Upper lobe of right lung (tissue), 1 donor: ENCODE measurements around the gene TNFAIP1. TPM values are rescaled to one million over a fixed set of nuclear protein-coding genes. Genes with fewer than 3 reads are reported as not detected.

ENCODE experiments used
- ATAC-seq: fragments of 200-7000 bp; cut with Tn5 transposase; one replicate; pipeline ENCODE4 v1.9.1; 2020; ENCODE audit warnings: mild to moderate bottlenecking, moderate library complexity
- DNase-seq: peaks from one replicate; pipeline ENCODE4 v3.0.0-alpha.2; 2020
- H3K27ac ChIP-seq: fragments of 200-600 bp; one replicate; pipeline ENCODE4 v1.8.0; 2022
- H3K27me3 ChIP-seq: fragments of 200-600 bp; one replicate; pipeline ENCODE4 v1.8.0; 2022; ENCODE audit warnings: mild to moderate bottlenecking
- H3K36me3 ChIP-seq: fragments of 200-600 bp; one replicate; pipeline ENCODE4 v1.8.0; 2022
- H3K4me1 ChIP-seq: fragments of 200-600 bp; one replicate; pipeline ENCODE4 v1.8.0; 2022
- H3K4me3 ChIP-seq: fragments of 200-600 bp; one replicate; pipeline ENCODE4 v1.8.0; 2022; ENCODE audit warnings: mild to moderate bottlenecking
- H3K9me3 ChIP-seq: fragments of 200-600 bp; one replicate; pipeline ENCODE4 v1.8.0; 2022
- intact Hi-C: fragments of 100-400 bp; cut with DNase I; formaldehyde crosslinking; loops from one replicate; pipeline ENCODE4 v1.11.0; 2022
- microRNA-seq: library from miRNA; unstranded; fragments of <30 nt; microRNA quantifications from one replicate; pipeline ENCODE4 v1.2.0, GENCODE V29; 2020; ENCODE audit warnings: borderline microRNAs expressed
- total RNA-seq: library from RNA; stranded (reverse); fragmentation: NEBNext Ultra II Directional; extraction: Animal tissue kit (Norgen Biotek cat#: 25700); gene quantifications from one replicate; pipeline ENCODE4 v1.2.1, GENCODE V29; 2021
- TF ChIP-seq, protein P1 (sequence below): fragments of 200-600 bp; IDR thresholded peaks from one replicate; pipeline ENCODE4 v1.8.0; 2022; ENCODE audit warnings: antibody characterized with exemption
- donor health status: DM: no; HTN: yes; CAD: no; lungs with severe emphysema.

TNFAIP1 gene
- total RNA-seq, 1 donor from 2014 or later, result 82.7 TPM

DNA sequence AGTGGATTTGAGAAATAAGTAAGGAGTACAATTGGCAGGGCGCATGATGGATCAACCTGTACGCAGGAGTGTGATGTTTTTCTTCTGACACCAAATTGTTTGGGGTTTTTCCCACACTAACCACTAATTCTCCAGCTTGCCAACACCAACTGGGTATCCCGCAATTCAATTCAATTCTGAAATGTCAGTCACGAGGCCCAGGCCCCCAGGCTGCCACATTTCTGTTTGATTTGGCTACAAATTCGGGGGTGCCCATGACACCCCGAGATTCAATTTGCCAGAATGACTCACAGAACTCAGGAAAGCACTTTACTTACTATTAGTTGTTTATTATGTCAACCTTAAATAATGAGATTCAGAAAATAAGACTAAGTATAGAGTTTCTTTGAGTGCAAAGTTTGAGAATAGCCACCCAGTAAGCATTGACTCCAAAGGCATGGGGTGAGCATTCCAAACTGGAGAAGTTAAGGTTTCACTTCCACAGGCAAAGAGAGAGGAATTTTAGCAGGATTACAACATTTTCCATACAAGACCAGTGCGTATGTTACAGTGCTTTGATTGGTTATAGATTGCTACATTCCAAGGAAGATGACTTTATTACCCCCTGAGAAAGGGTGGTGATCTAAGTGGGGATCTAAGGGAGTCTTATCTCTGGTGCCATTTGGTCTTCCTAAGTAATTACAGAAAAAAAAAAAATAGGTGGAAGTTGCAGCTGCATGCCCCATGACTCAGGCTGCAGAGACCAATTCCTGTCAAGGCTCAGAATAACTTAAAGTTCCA is 59.0 kb downstream of the TNFAIP1 start:
- Histone ChIP-seq H3K36me3 (peaks cover 41% of the 10 kb centered on the region), H3K9me3 (no peaks in the 10 kb centered on the region), H3K27ac (no peak overlapping the region), H3K27me3 (no peaks in the 10 kb centered on the region), H3K4me3 (no peak overlapping the region), H3K4me1 (no peaks in the 10 kb centered on the region)
- TF ChIP-seq, protein P1, sequence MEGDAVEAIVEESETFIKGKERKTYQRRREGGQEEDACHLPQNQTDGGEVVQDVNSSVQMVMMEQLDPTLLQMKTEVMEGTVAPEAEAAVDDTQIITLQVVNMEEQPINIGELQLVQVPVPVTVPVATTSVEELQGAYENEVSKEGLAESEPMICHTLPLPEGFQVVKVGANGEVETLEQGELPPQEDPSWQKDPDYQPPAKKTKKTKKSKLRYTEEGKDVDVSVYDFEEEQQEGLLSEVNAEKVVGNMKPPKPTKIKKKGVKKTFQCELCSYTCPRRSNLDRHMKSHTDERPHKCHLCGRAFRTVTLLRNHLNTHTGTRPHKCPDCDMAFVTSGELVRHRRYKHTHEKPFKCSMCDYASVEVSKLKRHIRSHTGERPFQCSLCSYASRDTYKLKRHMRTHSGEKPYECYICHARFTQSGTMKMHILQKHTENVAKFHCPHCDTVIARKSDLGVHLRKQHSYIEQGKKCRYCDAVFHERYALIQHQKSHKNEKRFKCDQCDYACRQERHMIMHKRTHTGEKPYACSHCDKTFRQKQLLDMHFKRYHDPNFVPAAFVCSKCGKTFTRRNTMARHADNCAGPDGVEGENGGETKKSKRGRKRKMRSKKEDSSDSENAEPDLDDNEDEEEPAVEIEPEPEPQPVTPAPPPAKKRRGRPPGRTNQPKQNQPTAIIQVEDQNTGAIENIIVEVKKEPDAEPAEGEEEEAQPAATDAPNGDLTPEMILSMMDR, result no peak
- no peak for ATAC-seq
- no peak for DNase-seq
- intact Hi-C loops, result no loop called here

DNA sequence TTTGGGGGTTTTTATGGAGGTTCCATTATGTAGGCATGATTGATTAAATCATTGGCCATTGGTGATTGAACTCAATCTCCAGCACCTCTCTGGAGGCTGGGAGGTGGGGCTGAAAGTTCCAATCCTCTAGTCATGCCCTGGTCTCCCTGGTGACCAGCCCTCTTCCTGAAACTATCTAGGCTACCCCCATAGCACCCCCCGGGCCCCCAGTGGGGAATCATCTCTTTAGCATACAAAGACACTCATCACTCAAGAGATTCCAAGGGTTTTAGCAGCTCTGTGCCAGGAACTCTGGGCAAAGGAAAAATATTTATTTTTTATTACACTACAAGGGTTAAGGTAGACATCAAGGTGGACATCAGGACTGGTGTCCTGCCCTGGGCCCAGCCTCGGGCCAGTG is 59.9 kb downstream of the TNFAIP1 start:
- H3K27me3 ChIP-seq, result no peaks in the 10 kb centered on the region
- H3K36me3 ChIP-seq, result peaks cover 37% of the 10 kb centered on the region
- no peaks in the 10 kb centered on the region for H3K4me1 ChIP-seq
- DNase-seq (no peak), ATAC-seq (no peak)
- H3K9me3 ChIP-seq, result no peaks in the 10 kb centered on the region
- intact Hi-C loops, result no loop called here
- TF ChIP-seq, protein P1, result no peak
- H3K27ac ChIP-seq, result no peak overlapping the region
- no peak overlapping the region for H3K4me3 ChIP-seq

DNA sequence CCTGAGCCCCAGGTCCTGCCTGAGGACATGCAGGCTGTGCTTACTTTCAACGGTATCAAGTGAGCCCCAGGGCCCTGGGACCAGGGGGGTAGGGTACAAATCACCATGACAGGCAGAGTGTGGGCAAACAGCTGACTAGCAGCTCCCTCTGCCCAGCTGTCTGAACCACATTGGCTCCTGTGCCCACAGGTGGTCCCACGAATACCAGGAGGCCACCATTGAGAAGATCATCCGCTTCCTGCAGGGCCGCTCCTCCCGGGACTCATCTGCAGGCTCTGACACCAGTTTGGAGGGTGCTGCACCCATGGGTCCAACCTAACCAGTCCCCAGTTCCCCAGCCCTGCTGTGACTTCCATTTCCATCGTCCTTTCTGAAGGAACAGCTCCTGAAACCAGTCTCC is 60.4 kb downstream of the TNFAIP1 start:
- no peaks in the 10 kb centered on the region for H3K27me3 ChIP-seq
- no peak overlapping the region for H3K27ac ChIP-seq
- no peaks in the 10 kb centered on the region for H3K4me1 ChIP-seq
- no peak overlapping the region for H3K4me3 ChIP-seq
- peaks cover 37% of the 10 kb centered on the region for H3K36me3 ChIP-seq
- ATAC-seq, result no peak
- intact Hi-C loops, result no loop called here
- H3K9me3 ChIP-seq, result no peaks in the 10 kb centered on the region
- no peak for DNase-seq
- TF ChIP-seq, protein P1, result no peak

Small RNA genes within 50 kb of the gene (microRNA-seq; reads per million reads assigned to microRNA genes)
- gene MIR4723, result 0.50 reads per million

Other genes starting within 250 kb of the TNFAIP1 start
- 64.4 TPM for gene TMEM97, start 16.6 kb upstream of the TNFAIP1 start, total RNA-seq
- 33.3 TPM for gene IFT20, start 289 bp upstream of the TNFAIP1 start, total RNA-seq
- gene POLDIP2, start 21.8 kb downstream of the TNFAIP1 start, total RNA-seq, result 55.3 TPM
- not detected for gene SEBOX, start 29.4 kb downstream of the TNFAIP1 start, total RNA-seq
- 1.3 TPM for gene VTN, start 34.5 kb downstream of the TNFAIP1 start, total RNA-seq
- 14.4 TPM for gene SARM1, start 35.9 kb downstream of the TNFAIP1 start, total RNA-seq
- 17.0 TPM for gene SLC46A1, start 70.5 kb downstream of the TNFAIP1 start, total RNA-seq
- gene SLC13A2, start 137.9 kb downstream of the TNFAIP1 start, total RNA-seq, result 0.87 TPM
- gene FOXN1, start 170.6 kb downstream of the TNFAIP1 start, total RNA-seq, result 0.35 TPM
- 22.7 TPM for gene UNC119, start 216.9 kb downstream of the TNFAIP1 start, total RNA-seq
- gene PIGS, start 235.8 kb downstream of the TNFAIP1 start, total RNA-seq, result 43.0 TPM
- gene ALDOC, start 241.1 kb downstream of the TNFAIP1 start, total RNA-seq, result 10.5 TPM